ENCODE results near the gene MED29. TPM values are rescaled to one million over a fixed set of nuclear protein-coding genes. Genes with fewer than 3 reads are reported as not detected.

The MED29 gene
- total RNA-seq, 1 donor from 2014 or later = 22.1 TPM

DNA sequence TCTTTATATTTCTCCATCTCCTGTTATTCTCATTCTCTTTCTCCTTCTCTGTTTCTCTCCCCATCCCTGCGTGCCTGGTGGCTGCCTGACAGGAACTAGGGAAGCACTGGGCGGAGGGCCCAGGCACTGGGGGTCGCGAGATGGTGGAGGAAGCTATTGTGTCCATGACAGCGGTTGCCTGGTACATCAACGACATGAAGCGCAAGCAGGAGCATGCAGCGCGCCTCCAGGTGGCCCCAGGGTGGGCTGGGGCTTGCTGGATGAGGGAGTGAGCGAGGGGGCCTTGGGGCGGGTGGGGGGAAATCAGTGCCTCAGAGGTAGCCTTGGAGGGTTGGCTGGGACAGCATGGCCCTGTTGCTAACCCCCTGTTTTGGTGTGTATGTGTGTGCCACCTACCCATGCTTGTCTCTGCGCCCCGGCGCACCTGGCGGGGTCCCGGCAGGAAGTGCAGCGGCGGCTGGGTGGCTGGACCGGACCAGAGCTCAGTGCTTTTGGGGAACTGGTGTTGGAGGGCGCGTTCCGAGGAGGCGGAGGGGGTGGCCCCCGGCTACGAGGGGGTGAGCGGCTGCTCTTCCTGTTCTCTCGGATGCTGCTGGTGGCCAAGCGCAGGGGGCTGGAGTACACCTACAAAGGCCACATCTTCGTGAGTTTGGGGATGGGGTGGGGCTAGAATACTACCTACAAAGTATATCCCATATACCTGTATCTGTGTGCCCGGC, 26.4 kb downstream of the MED29 start:
- ATAC-seq (ENCODE audit: poor library complexity) (no peak), DNase-seq (peak; percentile 31)
- intact Hi-C loops (cut with DNase I) = no loop called here

DNA sequence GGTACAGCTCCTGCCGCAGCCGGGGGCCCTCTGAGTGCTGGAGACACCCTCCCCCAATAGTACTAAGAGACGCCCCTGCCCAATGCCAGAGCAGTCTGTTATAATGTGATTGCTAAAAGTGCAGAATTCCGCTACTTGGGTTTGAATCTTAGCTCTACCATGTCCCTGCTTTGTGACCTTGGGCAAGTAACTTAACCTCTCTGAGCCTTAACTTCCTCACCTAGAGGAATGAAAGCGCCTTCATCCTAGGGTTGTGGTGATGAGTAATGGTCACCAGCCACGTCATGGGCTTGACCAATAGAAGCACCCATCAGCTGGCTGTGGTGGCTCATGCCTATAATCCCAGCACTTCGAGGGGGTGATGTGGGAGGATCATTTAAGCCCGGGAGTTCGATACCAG, 27.8 kb downstream of the MED29 start:
- DNase-seq (no peak), ATAC-seq (ENCODE audit: poor library complexity) (no peak)
- intact Hi-C loops (cut with DNase I) = no loop called here

DNA sequence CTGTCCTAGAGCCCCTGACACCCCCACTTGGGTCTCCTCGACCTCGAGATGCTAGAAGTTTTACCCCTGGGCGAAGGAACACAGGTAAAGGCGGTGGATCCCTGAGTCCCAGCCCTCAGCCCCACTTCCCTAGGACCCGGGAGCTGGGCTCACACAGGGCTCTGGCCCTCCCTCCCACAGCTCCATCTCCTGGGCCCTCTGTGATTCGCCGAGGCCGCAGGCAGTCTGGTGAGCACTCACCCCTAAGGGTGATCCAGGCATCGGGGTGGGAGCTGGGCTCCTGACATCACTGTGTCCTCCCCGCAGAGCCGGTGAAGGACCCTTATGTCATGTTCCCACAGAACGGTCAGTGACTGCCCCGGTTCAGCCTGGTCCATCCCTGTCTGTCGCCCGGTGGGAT, 29.6 kb downstream of the MED29 start:
- DNase-seq = no peak
- intact Hi-C loops (cut with DNase I) = no loop called here
- ATAC-seq (ENCODE audit: poor library complexity) = no peak

DNA sequence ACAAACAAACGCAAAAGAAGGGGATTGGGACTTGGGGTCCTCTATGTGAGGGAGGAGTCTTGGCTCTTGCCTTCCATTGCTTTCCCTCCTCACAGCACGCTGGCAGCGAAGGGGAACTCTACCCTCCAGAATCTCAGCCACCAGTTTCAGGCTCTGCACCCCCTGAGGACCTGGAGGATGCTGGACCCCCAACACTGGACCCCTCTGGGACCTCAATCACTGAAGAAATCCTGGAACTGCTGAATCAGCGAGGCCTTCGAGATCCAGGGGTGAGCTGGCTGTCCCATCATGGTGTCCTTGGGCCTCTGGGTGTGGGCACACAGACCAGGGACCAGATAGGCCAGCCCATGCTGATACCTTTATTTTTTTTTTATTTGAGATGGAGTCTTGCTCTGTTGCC, 30.8 kb downstream of the MED29 start:
- intact Hi-C loops (cut with DNase I) = no loop called here
- DNase-seq (no peak), ATAC-seq (ENCODE audit: poor library complexity) (no peak)

DNA sequence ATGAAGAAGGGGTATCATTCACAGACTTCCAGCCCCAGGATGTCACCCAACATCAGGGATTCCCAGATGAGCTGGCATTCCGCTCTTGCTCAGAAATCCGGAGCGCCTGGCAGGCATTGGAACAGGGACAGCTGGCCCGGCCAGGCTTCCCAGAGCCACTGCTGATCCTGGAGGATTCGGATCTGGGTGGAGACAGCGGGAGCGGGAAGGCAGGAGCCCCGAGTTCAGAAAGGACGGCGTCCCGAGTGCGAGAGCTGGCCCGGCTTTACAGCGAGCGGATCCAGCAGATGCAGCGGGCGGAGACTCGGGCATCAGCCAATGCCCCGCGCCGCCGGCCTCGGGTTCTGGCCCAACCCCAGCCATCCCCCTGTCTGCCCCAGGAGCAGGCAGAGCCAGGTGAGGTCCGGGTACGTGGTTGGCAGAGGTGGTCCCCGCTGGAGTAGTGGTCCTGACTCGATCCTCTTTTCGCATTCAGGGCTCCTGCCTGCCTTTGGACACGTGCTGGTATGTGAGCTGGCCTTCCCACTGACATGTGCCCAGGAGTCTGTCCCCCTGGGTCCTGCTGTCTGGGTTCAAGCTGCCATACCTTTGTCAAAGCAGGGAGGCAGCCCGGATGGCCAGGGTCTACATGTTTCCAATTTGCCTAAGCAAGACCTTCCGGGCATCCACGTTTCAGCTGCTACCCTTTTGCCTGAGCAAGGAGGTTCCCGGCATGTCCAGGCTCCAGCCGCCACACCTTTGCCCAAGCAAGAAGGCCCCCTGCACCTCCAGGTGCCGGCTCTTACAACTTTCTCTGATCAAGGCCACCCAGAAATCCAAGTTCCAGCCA, 32.3 kb downstream of the MED29 start:
- intact Hi-C loops (cut with DNase I) = no loop called here
- no peak for ATAC-seq (ENCODE audit: poor library complexity)
- DNase-seq = peak; percentile 30

DNA sequence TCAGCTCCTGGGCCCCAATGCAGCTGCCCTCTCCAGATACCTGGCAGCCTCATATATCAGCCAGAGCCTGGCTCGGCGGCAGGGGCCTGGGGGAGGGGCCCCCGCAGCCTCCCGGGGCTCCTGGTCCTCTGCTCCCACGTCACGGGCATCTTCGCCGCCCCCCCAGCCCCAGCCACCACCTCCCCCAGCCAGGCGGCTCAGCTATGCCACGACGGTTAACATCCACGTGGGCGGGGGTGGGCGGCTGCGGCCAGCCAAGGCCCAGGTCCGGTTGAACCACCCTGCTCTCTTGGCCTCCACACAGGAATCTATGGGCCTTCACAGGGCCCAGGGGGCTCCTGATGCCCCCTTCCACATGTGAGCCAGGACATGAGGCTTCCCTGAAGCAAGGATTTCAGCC, 33.8 kb downstream of the MED29 start:
- intact Hi-C loops (cut with DNase I) = no loop called here
- ATAC-seq (ENCODE audit: poor library complexity) = no peak
- peak; percentile 33 for DNase-seq

DNA sequence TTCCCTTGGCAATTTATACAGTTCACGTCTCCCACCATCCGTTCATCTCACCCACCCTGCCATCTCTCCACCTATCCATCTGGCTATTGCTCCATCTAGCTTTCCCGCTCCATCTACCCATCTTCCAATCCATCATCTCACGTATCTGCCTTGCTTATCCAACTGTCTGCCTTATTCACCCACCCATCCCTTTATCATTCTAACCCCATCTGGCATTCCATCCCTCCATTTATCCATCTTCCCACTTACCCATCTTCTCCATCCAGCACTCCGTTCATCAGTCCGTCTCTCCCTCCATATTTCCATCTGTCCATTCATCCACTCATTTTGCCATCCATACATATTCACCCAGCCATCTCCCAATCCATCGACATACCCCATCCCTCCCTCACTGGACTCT, 34.6 kb downstream of the MED29 start:
- ATAC-seq (ENCODE audit: poor library complexity) (no peak), DNase-seq (no peak)
- intact Hi-C loops (cut with DNase I) = no loop called here

DNA sequence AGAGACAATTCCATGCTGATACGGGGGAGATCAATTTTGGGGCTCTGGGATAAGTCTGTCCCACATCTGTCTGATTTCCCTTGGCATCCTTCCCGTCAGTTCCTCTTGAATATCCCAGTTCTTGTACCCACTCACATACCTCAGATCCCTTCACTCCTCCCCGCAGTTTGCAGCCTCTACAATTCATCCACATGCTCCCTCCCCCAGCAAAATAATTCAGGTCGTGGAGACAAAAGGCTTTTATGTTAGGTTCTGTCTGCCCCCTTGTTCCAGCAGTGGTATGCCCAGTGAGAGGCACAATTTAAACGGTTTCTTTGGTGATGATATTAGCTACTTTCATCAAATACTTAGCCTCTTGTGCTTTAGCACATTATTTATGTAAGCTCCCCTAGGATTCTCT, 35.0 kb downstream of the MED29 start:
- ATAC-seq (ENCODE audit: poor library complexity) = no peak
- DNase-seq = no peak
- intact Hi-C loops (cut with DNase I) = no loop called here

DNA sequence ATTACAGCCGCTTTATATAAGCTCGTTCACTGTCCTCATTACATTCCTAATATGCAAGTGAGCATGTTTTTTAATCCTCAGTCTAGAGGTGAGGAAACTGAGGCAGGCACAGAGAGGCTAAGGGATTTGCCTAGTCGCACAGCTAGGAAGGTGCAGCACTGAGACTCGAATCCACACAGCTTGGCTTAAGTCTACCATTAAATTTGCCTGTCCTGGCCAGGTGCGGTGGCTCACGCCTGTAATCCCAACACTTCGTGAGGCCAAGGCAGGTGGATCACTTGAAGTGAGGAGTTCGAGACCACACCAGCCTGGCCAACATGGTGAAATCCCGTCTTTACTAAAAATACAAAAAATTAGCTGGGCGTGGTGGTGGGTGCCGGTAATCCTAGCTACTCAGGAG, 36.5 kb downstream of the MED29 start:
- DNase-seq = no peak
- intact Hi-C loops (cut with DNase I) = no loop called here
- ATAC-seq (ENCODE audit: poor library complexity) = no peak

DNA sequence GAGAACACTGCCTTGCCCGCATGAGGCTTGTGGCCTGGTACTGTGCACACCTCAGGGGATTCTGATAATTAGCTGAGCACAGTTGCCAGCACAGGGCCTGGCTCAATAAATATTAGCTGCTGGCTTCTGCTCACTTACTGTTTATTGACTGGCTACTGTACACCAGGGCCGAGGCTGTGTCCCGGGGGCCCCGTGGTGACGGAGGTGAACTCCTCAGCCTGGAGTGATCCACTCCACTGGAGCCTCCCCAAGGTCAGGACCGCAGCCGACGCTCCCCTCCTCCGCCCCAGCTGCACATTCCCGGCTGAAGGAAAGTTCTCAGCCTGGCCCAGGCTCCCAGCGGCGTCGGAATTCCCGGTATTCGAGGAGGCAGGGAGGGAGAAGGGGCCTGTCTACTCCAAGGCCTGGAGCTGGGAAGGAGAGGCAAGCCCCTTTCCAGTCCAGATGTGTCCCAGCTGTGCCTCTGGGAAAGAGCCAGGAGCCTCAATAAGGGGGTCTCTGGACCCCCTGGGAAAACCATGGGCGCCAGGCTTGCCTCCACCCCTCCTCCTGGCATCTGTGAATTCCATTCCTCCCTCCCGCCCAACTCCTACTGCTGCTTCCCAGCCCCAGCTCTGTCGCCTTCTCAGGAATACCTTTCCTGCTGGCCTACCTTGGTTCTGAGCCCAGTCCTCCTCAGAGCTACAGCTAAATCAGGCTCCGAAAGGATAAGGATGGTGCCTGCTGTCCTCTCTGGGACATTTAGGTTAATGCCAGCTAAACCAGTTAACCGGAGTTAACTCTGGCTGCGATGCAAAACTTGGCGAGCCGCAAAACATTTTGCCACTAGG, 37.3 kb downstream of the MED29 start:
- ATAC-seq (ENCODE audit: poor library complexity) = peak; percentile 85
- DNase-seq = peak; percentile 83
- intact Hi-C loops (cut with DNase I) = no loop called here

DNA sequence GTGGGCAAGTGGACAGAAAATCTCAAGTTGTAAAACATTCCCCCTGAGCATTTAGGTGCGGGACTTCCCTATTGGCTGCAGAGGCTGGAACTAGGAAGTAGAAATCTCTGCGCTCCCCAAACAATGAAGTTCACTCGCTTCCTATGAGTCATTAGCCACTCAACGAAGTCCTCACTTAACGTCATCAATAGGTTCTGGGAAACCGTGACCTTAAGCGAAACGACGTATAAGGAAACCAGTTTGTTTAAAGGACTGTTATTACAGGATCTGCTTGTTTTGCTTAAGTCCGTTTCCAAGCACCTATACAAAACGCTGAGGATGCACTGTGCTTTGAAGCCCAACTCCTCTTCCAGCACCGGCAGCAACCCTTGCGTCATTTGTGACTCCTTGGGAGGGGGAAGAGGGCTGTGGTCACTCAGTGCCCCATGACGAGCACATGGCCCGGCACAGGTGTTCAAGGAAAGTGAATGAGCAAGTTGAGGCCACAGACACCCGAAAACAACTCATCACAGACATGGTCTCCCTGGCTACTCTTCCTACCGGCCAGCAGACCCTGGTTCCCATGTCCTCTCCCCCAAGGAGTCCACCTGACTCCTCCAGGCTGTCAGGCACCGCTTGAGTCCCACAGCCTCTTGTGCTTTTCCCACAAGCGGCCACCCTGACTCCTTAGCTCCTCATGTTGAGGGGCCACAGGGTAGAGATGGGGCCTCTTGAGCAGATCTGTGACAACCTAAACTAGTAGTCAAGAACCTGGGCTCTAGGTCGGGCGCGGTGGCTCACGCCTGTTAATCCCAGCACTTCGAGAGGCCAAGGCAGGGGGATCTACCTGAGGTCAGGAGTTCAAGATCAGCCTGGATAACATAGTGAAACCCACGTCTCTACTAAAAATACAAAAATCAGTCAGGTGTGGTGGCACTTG, 39.8 kb downstream of the MED29 start:
- no peak for DNase-seq
- intact Hi-C loops (cut with DNase I) = no loop called here
- no peak for ATAC-seq (ENCODE audit: poor library complexity)

DNA sequence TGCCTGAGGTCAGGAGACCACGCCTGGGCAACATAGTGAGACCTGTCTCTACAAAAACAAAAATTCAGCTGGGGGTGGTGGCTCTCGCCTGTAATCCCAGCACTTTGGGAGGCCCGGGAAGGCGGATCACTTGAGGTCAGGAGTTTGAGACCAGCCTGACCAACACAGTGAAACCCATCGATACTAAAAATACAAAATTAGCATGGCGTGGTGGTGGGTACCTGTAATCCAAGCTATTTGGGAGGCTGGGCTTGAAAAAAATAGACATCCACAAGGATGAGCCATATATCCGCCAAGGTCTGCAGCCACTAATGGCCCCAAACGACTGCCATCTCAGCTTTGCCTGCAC, 41.5 kb downstream of the MED29 start:
- intact Hi-C loops (cut with DNase I) = no loop called here
- no peak for ATAC-seq (ENCODE audit: poor library complexity)
- no peak for DNase-seq

DNA sequence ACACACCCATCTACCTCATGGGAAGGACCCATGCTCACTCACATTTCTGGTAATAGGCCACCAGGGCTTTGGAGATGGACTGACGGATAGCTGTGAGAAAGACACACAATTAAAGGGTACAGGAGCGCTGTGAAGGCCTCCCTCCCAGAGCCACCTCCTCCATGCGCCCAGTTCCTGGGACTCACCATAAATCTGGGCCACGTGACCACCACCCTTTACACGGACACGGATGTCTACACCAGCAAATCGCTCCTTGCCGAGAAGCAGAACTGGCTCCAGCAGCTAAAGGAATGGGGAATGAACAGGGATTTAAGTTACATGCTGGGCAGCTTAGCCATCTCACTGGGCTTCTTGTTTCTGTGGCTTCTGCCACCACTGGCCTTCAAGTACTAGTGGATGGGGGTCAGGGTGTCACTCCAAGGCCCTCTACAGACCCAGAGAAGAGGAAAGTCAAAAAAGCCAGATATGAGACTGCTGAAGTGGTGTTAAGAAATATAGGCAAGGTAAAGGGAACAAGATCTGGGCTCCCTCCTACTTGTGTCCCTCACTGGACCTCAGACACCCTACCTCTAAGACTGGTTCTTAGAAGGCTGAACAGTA, 42.4 kb downstream of the MED29 start:
- DNase-seq (no peak), ATAC-seq (ENCODE audit: poor library complexity) (no peak)
- intact Hi-C loops (cut with DNase I) = no loop called here

DNA sequence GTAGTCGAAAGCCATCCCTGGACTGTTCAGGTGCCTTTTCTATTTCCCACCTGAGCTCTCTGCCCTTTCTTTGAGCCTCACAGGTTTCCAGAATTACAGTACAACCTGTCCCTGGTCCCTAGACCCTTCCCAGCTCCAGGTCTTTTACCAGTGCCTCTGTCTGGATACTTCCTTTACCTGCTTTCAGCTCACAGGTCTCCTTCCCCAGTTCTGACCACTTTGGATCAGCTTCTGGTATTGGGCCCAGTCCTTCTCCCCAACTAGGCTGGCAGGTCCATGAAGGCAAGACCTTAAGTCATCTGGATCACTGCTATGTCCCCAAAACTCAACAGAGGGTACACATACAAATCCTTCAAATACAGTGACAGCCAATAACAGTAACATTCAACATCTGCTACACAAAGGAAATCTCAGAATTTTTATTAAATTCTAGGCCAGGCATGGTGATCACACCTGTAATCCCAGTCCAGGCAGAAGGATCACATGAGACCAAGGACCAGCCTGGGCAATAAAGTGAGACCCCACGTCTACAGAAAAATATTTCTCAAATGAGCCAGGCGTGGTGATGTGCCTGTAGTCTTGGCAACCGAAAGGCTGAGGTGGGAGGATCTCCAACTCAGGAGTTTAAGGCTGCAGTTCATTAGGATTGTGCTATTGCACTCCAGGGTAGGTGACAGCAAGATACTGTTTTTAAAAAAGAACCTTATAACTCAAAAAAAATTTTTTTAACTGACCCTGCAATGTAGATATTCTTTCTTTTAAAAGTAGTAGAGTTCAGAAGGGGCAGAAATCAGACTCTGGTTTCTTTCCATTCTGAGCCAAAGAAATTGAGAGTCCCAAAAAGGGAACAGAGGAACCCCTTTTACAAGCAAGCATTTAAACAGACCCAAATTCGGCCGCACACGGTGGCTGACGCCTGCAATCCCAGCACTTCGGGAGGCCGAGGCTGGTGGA, 43.2 kb downstream of the MED29 start:
- intact Hi-C loops (cut with DNase I) = loop anchor here (5.0 kb wide), 1 partner anchor 108 kb away; the partner anchor contains the start of gene EID2
- no peak for ATAC-seq (ENCODE audit: poor library complexity)
- DNase-seq = no peak

DNA sequence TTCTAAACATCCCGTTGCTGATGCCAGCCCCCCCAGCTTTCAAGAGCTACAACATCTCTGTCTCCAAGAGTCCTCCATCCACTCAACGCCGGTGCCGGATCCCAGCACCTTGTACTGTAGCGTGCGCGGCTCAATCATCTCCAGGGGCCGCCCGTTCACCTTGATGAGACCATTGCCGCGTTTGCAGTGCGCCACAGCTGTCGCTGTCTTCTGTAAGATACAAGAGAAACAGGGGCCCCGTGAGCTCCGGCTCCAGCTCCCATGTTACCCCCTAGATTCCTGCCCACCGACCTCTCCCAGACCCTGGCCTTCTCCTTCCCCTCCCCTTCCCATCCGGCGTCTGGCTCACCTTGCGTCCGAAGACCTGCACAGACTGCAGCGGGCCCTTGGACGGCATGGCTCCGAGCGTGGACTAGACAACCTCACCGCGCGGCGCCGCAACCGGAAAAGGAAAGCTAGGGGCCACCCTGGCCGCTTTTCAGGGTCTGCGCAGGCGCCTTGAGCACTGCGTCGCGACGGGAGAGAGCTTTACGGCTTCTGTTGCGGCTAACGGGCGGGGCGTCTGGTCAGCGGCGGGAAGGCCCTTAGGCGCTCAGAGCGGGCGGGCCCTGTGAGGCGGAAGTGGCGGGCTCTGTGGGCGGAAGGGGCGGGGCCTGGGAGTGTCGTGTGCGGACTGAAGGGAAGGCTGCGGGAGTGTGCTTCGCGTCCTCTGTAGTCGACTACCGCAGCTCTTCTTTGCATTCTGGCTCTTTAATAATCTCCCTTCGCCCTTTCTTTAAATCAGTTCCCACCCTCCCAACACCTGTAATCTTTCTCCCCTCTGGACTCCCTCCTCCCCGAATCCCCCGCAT, 44.5 kb downstream of the MED29 start, which contains the start of gene RPS16:
Gene RPS16, minus strand, starts transcription at position 451 of the 851 bp plus-strand sequence. Its CDS starts 54 bp downstream, at position 397.
- peak; percentile 99 for ATAC-seq (ENCODE audit: poor library complexity)
- DNase-seq = peak; percentile 99
- intact Hi-C loops (cut with DNase I) = loop anchor here (5.0 kb wide), 1 partner anchor 107 kb away; the partner anchor contains the start of gene EID2

DNA sequence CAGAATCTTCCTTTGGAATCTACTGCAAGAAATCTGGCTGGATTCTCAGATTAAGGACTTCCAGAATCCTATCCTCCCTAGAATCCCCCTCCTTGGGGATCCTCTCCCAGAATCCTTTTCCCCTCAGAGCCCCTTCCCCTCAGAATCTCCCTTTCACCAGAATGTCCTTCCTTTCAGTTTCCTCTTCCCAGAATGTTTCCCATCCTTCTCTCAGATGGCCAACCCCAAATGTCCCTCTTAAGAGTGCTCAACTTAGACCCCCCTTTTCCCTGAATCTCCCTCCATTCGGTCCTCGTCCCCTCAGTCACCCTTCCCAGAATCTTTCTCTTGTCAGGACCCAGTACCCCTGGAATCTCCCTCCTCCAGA, 45.2 kb downstream of the MED29 start:
- intact Hi-C loops (cut with DNase I) = loop anchor here (5.0 kb wide), 1 partner anchor 106 kb away; the partner anchor contains the start of gene EID2
- ATAC-seq (ENCODE audit: poor library complexity) (no peak), DNase-seq (no peak)
